Forelimb muscle (tissue), 1 donor: ENCODE measurements around the gene SNORC. TPM values are rescaled to one million over a fixed set of nuclear protein-coding genes. Genes with fewer than 3 reads are reported as not detected.
"Not testable (repeated sequence)": the region's sequence is repeated elsewhere in the genome, so short reads cannot be mapped to it uniquely, and the experiment has no call there.

Experiments
- DNase-seq: peaks from one replicate; pipeline ENCODE4 v3.0.0-alpha.2; 2013; ENCODE audit warnings: low read depth
- polyA plus RNA-seq: library from polyadenylated mRNA; unstranded; fragments of 120-200 nt; gene quantifications from one replicate; pipeline ENCODE4 v1.2.1, GENCODE V29; 2013; ENCODE audit not compliant: insufficient read length

The SNORC gene
- polyA plus RNA-seq = 1.4 TPM

- DNase-seq = no peak
Measured at GRCh38 chr2:232870018-232870765, at the start of gene SNORC. SNORC (plus strand) TSS chr2:232870264; CDS start chr2:232870342, 78 bp downstream.

GRCh38 chr2:232829988-232830387 lies 40.1 kb upstream of the SNORC start:
- DNase-seq = no peak

- DNase-seq = no peak
Measured at GRCh38 chr2:232831496-232831895, 38.6 kb upstream of the SNORC start.

GRCh38 chr2:232833830-232834229 lies 36.2 kb upstream of the SNORC start:
- no peak for DNase-seq

GRCh38 chr2:232835687-232836208 lies 34.3 kb upstream of the SNORC start:
- no peak for DNase-seq

- DNase-seq = no peak
Measured at GRCh38 chr2:232836934-232837333, 33.1 kb upstream of the SNORC start.

- no peak for DNase-seq
Measured at GRCh38 chr2:232838406-232838874, 31.6 kb upstream of the SNORC start.

- DNase-seq = no peak
Measured at GRCh38 chr2:232839411-232840079, 30.5 kb upstream of the SNORC start.

GRCh38 chr2:232842689-232843088 lies 27.4 kb upstream of the SNORC start:
- DNase-seq = no peak

GRCh38 chr2:232843834-232844233 lies 26.2 kb upstream of the SNORC start:
- DNase-seq = no peak

- no peak for DNase-seq
Measured at GRCh38 chr2:232846055-232846454, 24.0 kb upstream of the SNORC start.

GRCh38 chr2:232850039-232850438 lies 20.0 kb upstream of the SNORC start:
- DNase-seq = no peak

GRCh38 chr2:232852081-232852480 lies 18.0 kb upstream of the SNORC start:
- DNase-seq = not testable (repeated sequence)

GRCh38 chr2:232852676-232853075 lies 17.4 kb upstream of the SNORC start:
- no peak for DNase-seq

GRCh38 chr2:232854082-232854481 lies 16.0 kb upstream of the SNORC start:
- DNase-seq = no peak

GRCh38 chr2:232857158-232857563 lies 12.9 kb upstream of the SNORC start:
- no peak for DNase-seq

GRCh38 chr2:232859385-232859916 lies 10.6 kb upstream of the SNORC start:
- DNase-seq = no peak

GRCh38 chr2:232860593-232861241 lies 9.3 kb upstream of the SNORC start:
- no peak for DNase-seq

- no peak for DNase-seq
Measured at GRCh38 chr2:232861353-232861752, 8.7 kb upstream of the SNORC start.

- no peak for DNase-seq
Measured at GRCh38 chr2:232863996-232864395, 6.1 kb upstream of the SNORC start.

GRCh38 chr2:232865165-232865564 lies 4.9 kb upstream of the SNORC start:
- no peak for DNase-seq

- DNase-seq = no peak
Measured at GRCh38 chr2:232866104-232866503, 4.0 kb upstream of the SNORC start.
